ENCODE data around the gene COL1A1. TPM values are rescaled to one million over a fixed set of nuclear protein-coding genes. Genes with fewer than 3 reads are reported as not detected.

COL1A1 gene
- total and polyA plus RNA-seq, 8 donors: 9.0 to 875 (median 20.9) TPM

- no peak for TF ChIP-seq CTCF (IDR thresholded peaks at IDR 0.05)
- H3K27ac ChIP-seq: no peak overlapping the region
- no peak overlapping the region for H3K4me3 ChIP-seq
- peak in 4 of 6 donors; percentile 52 to 82 (median 76) for DNase-seq
- no peak for ATAC-seq
- no peak for FAIRE-seq
- no peaks in the 10 kb centered on the region for H3K27me3 ChIP-seq
- intact Hi-C loops (cut with DNase I): no loop called here
- H3K9me3 ChIP-seq: no peaks in the 10 kb centered on the region
- WGBS, 2 donors: 36 to 40% methylated on average over 16 of the region's 16 CpGs
- no peaks in the 10 kb centered on the region for H3K36me3 ChIP-seq
- H3K4me1 ChIP-seq: peaks cover 0 to 11% (median 5%) of the 10 kb centered on the region in 3 donors
These were observed 47.5 kb downstream of the COL1A1 start for GRCh38 chr17:50153650-50154575.

- no peaks in the 10 kb centered on the region for H3K27me3 ChIP-seq
- peaks cover 0 to 11% (median 5%) of the 10 kb centered on the region in 3 donors for H3K4me1 ChIP-seq
- intact Hi-C loops (cut with DNase I): no loop called here
- ATAC-seq (no peak), FAIRE-seq (no peak), DNase-seq (peak in 1 of 6 donors; percentile 44)
- no peaks in the 10 kb centered on the region for H3K9me3 ChIP-seq
- no peak for TF ChIP-seq CTCF (IDR thresholded peaks at IDR 0.05)
- WGBS, 2 donors: 74 to 75% methylated on average over 7 of the region's 7 CpGs
- H3K27ac ChIP-seq: peak overlapping the region in 1 of 4 donors; percentile 86
- H3K4me3 ChIP-seq: no peak overlapping the region
- no peaks in the 10 kb centered on the region for H3K36me3 ChIP-seq
These were observed 48.7 kb downstream of the COL1A1 start for GRCh38 chr17:50152736-50153135.

GRCh38 chr17:50151937-50152547, 49.4 kb downstream of the COL1A1 start:
- Histone ChIP-seq H3K4me3 (peak overlapping the region in 3 of 4 donors; percentile 70 to 93 (median 84)), H3K27me3 (no peaks in the 10 kb centered on the region), H3K36me3 (no peaks in the 10 kb centered on the region), H3K4me1 (peaks cover 3 to 13% (median 7%) of the 10 kb centered on the region in 3 donors), H3K9me3 (no peaks in the 10 kb centered on the region), H3K27ac (peak overlapping the region; percentile 28 to 86 (median 58))
- no peak for FAIRE-seq
- peak; percentile 72 to 90 (median 82) for DNase-seq
- WGBS, 2 donors: 5 to 7% methylated on average over 12 of the region's 12 CpGs
- peak; percentile 67 to 82 (median 76) for ATAC-seq
- no peak for TF ChIP-seq CTCF (IDR thresholded peaks at IDR 0.05)
- intact Hi-C loops (cut with DNase I): no loop called here

- H3K36me3 ChIP-seq: no peaks in the 10 kb centered on the region
- DNase-seq (peak; percentile 84 to 94 (median 90)), ATAC-seq (peak; percentile 68 to 81 (median 75)), FAIRE-seq (no peak)
- H3K27ac ChIP-seq: peak overlapping the region; percentile 53 to 86 (median 78)
- no peaks in the 10 kb centered on the region for H3K9me3 ChIP-seq
- H3K4me1 ChIP-seq: peaks cover 9 to 16% (median 15%) of the 10 kb centered on the region in 3 donors
- 1% methylated on average over 32 to 40 of the region's 40 CpGs for WGBS, 2 donors
- H3K4me3 ChIP-seq: peak overlapping the region; percentile 70 to 93 (median 80)
- H3K27me3 ChIP-seq: no peaks in the 10 kb centered on the region
- intact Hi-C loops (cut with DNase I): no loop called here
- peak; percentile 41 to 72 (median 46) for TF ChIP-seq CTCF (IDR thresholded peaks at IDR 0.05)
These were observed 50.1 kb downstream of the COL1A1 start for GRCh38 chr17:50151041-50151936.

All from pancreas (tissue), 10 donors.